Effector memory CD4-positive, alpha-beta T cell (primary cell): Measurements from ENCODE around the gene SIPA1.

Experiments used
- DNase-seq, 3 donors: peaks; one replicate each; pipeline ENCODE4 v3.0.0-alpha.2; 2020
- H3K27ac ChIP-seq: 2 replicates; pipeline ENCODE4 v1.7.0; 2013; ENCODE audit warnings: mild to moderate bottlenecking, low read length, moderate library complexity; ENCODE audit not compliant: insufficient read depth, poor library complexity, severe bottlenecking
- H3K27me3 ChIP-seq: replicated peaks from 2 replicates; pipeline ENCODE4 v1.7.0; 2013; ENCODE audit warnings: mild to moderate bottlenecking, low read length; ENCODE audit not compliant: insufficient read depth, control insufficient read depth, poor library complexity, severe bottlenecking
- H3K36me3 ChIP-seq: 2 replicates; pipeline ENCODE4 v1.7.0; 2013; ENCODE audit warnings: mild to moderate bottlenecking, low read length, moderate library complexity; ENCODE audit not compliant: control insufficient read depth, insufficient read depth
- H3K4me1 ChIP-seq: 2 replicates; pipeline ENCODE4 v1.7.0; 2013; ENCODE audit warnings: low read length, mild to moderate bottlenecking; ENCODE audit not compliant: control insufficient read depth, insufficient read depth, poor library complexity, severe bottlenecking
- H3K4me3 ChIP-seq: 2 replicates; pipeline ENCODE4 v1.7.0; 2013; ENCODE audit warnings: low read length, low read depth, mild to moderate bottlenecking; ENCODE audit not compliant: insufficient read depth, poor library complexity, severe bottlenecking
- H3K9me3 ChIP-seq: 2 replicates; pipeline ENCODE4 v1.7.0; 2013; ENCODE audit warnings: mild to moderate bottlenecking, low read length, moderate library complexity; ENCODE audit not compliant: control insufficient read depth

Gene SIPA1

DNA sequence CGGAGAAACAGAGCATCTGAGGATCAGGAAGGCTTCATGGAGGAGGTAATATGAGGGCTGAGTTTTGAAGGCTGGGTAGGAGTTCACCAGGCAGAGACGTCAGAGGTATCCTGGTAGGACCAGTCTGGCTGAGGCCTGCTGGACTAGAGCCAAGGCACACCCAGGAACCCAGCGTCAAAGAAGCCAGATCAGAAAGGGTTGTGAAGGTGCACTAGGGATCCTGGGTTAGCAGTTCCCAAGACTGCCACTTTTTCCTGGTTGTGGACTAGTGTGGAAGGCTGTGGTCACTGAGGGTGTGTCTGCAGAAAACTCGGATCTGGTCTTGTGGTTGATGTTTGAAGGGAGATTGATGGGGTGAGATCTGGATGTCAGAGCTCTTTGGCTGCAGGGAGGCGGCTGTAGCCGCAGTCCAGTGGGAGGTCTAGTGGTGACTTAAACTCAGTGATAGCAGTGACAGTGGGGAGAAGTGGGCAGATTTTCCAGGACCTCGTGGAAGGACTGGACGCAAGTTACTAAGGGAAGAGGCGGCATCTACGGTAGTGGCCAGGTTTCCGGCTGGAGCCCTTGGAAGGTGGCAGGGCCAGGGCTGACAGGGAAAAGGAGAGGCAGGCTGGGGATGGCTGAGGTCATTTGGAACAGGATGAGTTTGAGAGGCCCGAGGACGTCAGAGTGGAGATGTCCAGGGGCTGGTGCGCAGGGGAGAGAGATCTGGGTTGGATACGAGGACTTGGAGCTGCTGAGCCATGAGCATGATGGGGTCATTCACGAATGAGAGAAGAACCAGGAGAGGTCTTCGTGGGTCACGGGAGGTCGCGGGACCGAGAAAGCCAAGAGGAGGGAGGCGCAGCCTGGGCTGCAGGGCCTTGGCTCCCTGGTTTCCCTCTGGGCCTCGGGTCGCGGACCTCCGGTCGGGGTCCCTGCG lies 13.9 kb downstream of the SIPA1 start:
- Histone ChIP-seq H3K4me3 (peak overlapping the region; percentile 50), H3K4me1 (peaks cover 24% of the 10 kb centered on the region), H3K36me3 (peaks cover 51% of the 10 kb centered on the region), H3K27ac (peak overlapping the region; percentile 97), H3K27me3 (no peaks in the 10 kb centered on the region), H3K9me3 (no peaks in the 10 kb centered on the region)
- DNase-seq = no peak

GRCh38 chr11:65652511-65653228 lies 14.8 kb downstream of the SIPA1 start:
- H3K27ac ChIP-seq = peak overlapping the region; percentile 97
- peaks cover 59% of the 10 kb centered on the region for H3K36me3 ChIP-seq
- peak; percentile 93 to 94 (median 94) for DNase-seq
- H3K27me3 ChIP-seq = no peaks in the 10 kb centered on the region
- H3K4me3 ChIP-seq = peak overlapping the region; percentile 50
- H3K4me1 ChIP-seq = peaks cover 24% of the 10 kb centered on the region
- no peaks in the 10 kb centered on the region for H3K9me3 ChIP-seq

GRCh38 chr11:65653229-65654225 lies 15.6 kb downstream of the SIPA1 start:
- H3K36me3 ChIP-seq = peaks cover 61% of the 10 kb centered on the region
- peaks cover 24% of the 10 kb centered on the region for H3K4me1 ChIP-seq
- peak overlapping the region; percentile 50 for H3K4me3 ChIP-seq
- peak overlapping the region; percentile 97 for H3K27ac ChIP-seq
- no peaks in the 10 kb centered on the region for H3K27me3 ChIP-seq
- DNase-seq = no peak
- no peaks in the 10 kb centered on the region for H3K9me3 ChIP-seq

DNA sequence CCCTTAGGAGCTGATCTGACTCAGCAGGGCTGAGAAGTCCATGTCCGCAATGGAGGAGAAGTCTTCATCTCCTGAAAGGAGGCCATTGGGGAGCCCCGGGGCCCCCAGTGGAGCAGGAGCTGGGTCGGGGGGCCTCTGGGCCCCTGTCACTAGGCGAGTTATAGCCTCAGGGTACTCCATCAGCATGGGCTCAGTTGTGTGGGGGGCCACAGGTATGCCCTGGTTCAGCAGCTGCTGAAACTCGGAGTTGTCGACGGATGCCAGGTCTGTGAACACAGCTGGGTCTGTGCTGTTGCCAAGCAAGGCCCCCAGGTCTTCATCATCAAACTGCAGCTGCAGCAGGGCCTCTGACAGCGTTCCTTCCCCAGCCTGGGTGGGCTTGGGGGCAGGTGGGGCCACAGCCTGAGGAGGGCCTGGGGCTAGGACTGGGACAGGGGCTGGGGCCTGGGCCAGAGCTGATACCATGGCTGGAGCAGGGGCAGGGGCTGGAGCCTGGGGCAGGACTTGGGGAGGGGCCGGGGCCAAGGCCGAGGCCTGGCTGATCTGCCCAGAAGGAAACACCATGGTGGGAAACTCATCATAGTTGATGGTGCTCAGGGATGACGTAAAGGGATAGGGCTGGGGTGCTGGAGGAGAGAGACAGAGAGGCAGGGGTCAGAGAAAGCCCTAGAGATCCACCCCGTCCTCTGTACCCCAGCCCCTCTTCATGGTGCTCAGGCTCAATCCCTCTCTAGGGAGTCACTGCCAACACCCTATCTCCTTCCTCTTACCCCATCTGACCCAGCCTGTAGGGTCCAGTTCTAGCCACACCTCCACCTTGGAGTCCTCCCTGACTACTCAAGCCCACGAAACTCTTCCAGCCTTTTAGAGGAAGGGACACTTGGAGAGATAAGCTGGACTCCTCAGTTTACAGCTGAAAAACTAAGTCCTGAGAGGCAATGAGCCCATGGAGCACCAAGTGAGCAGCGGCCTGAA lies 16.8 kb downstream of the SIPA1 start:
- no peaks in the 10 kb centered on the region for H3K27me3 ChIP-seq
- peaks cover 61% of the 10 kb centered on the region for H3K36me3 ChIP-seq
- peak overlapping the region; percentile 23 for H3K27ac ChIP-seq
- no peak for DNase-seq
- no peak overlapping the region for H3K4me3 ChIP-seq
- peaks cover 24% of the 10 kb centered on the region for H3K4me1 ChIP-seq
- no peaks in the 10 kb centered on the region for H3K9me3 ChIP-seq

DNA sequence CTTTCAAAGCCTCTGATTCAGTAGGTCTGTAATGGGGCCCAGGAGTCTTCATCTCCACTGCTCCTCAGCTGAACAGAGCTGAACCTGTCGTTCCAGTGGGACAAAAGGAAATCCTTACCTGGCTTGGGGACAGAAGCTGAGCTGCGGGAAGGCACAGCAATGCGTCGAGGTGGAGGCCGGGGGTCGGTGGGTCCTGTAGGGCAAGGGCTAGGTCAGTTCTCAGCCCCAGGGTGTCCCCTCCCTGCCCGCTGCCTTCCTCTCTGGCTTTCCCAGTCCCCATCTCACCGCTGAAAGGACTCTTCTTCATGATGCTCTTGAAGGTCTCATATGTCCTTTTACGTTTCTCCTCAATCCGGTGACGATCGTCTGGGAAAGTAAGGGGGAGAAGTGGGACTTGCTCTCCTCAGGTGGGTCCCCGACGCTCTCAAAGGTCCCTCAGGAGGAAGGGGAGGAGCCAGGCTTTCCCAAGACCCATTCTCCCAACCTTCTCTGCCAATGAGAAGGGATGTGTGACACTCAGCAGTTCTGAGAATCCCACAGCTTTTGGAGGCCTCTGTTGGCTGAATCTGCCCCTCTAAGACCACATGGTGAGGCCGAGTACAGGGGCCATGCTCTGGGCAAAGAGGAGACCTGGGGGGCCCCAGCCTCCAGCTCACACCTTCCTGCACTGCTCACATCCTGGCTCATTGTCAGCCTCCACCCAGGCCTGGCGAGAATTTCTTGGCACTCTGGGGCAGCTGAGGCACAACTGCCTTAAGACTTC lies 17.9 kb downstream of the SIPA1 start:
- no peak overlapping the region for H3K4me3 ChIP-seq
- no peaks in the 10 kb centered on the region for H3K9me3 ChIP-seq
- no peaks in the 10 kb centered on the region for H3K27me3 ChIP-seq
- peak overlapping the region; percentile 32 for H3K27ac ChIP-seq
- peaks cover 24% of the 10 kb centered on the region for H3K4me1 ChIP-seq
- DNase-seq = no peak
- H3K36me3 ChIP-seq = peaks cover 60% of the 10 kb centered on the region

GRCh38 chr11:65657426-65657825 lies 19.5 kb downstream of the SIPA1 start:
- H3K27me3 ChIP-seq = no peaks in the 10 kb centered on the region
- peaks cover 30% of the 10 kb centered on the region for H3K4me1 ChIP-seq
- H3K9me3 ChIP-seq = no peaks in the 10 kb centered on the region
- H3K36me3 ChIP-seq = peaks cover 69% of the 10 kb centered on the region
- no peak overlapping the region for H3K4me3 ChIP-seq
- DNase-seq = no peak
- no peak overlapping the region for H3K27ac ChIP-seq

- H3K36me3 ChIP-seq = peaks cover 69% of the 10 kb centered on the region
- H3K27me3 ChIP-seq = no peaks in the 10 kb centered on the region
- H3K4me1 ChIP-seq = peaks cover 26% of the 10 kb centered on the region
- H3K4me3 ChIP-seq = no peak overlapping the region
- H3K9me3 ChIP-seq = no peaks in the 10 kb centered on the region
- DNase-seq = no peak
- H3K27ac ChIP-seq = no peak overlapping the region
Measured at GRCh38 chr11:65658174-65659021, 20.5 kb downstream of the SIPA1 start.

DNA sequence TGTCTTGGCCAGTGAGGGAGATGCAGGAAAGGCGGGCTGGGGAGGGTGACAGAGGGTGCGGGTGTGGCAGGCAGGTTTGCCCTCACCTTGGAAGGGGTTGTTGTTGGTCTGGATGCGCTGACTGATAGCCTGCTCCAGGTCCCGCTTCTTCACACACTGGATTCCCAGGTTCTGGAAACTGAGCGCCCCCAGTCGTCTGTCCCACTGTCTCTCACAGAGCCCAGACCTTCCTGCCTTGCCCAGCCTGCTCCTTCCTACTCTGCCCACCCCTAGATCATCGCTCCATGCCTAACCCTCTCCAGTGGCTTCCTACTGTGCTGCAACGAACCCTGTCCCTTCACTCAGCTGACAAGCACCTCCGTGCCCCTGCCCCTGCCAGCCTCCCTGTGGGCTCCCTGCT lies 22.1 kb downstream of the SIPA1 start:
- peaks cover 24% of the 10 kb centered on the region for H3K4me1 ChIP-seq
- H3K36me3 ChIP-seq = peaks cover 63% of the 10 kb centered on the region
- no peaks in the 10 kb centered on the region for H3K27me3 ChIP-seq
- no peak overlapping the region for H3K27ac ChIP-seq
- DNase-seq = no peak
- no peaks in the 10 kb centered on the region for H3K9me3 ChIP-seq
- H3K4me3 ChIP-seq = no peak overlapping the region
